Measurements from ENCODE around the gene IFITM1.
"Not testable (repeated sequence)": the region's sequence is repeated elsewhere in the genome, so short reads cannot be mapped to it uniquely, and the experiment has no call there.

The IFITM1 gene

GRCh38 chr11:308740-309665 is 4.8 kb upstream of the IFITM1 start:
- not testable (repeated sequence) for DNase-seq (ENCODE audit: low read depth)

GRCh38 chr11:309979-310572 is 3.8 kb upstream of the IFITM1 start:
- peak; percentile 57 for DNase-seq (ENCODE audit: low read depth)

- not testable (repeated sequence) for DNase-seq (ENCODE audit: low read depth)
Observed at GRCh38 chr11:311013-311748, 2.7 kb upstream of the IFITM1 start.

- DNase-seq (ENCODE audit: low read depth), result no peak
Observed at GRCh38 chr11:312092-312816, 1.6 kb upstream of the IFITM1 start.

GRCh38 chr11:313304-313786 is 495 bp upstream of the IFITM1 start:
- no peak for DNase-seq (ENCODE audit: low read depth)

GRCh38 chr11:314554-314875 is 675 bp downstream of the IFITM1 start:
- not testable (repeated sequence) for DNase-seq (ENCODE audit: low read depth)

GRCh38 chr11:315051-315481 is 1.2 kb downstream of the IFITM1 start:
- no peak for DNase-seq (ENCODE audit: low read depth)

GRCh38 chr11:315516-315994 is 1.7 kb downstream of the IFITM1 start:
- no peak for DNase-seq (ENCODE audit: low read depth)

- no peak for DNase-seq (ENCODE audit: low read depth)
Observed at GRCh38 chr11:316031-316701, 2.3 kb downstream of the IFITM1 start.

GRCh38 chr11:316891-317301 is 3.1 kb downstream of the IFITM1 start:
- no peak for DNase-seq (ENCODE audit: low read depth)

- DNase-seq (ENCODE audit: low read depth), result not testable (repeated sequence)
Observed at GRCh38 chr11:317668-318404, 4.0 kb downstream of the IFITM1 start.

GRCh38 chr11:318405-319120 is 4.7 kb downstream of the IFITM1 start:
- DNase-seq (ENCODE audit: low read depth), result not testable (repeated sequence)

GRCh38 chr11:319121-319887 is 5.5 kb downstream of the IFITM1 start:
- DNase-seq (ENCODE audit: low read depth), result peak; percentile 47

GRCh38 chr11:319888-320273 is 6.0 kb downstream of the IFITM1 start:
- DNase-seq (ENCODE audit: low read depth), result not testable (repeated sequence)

GRCh38 chr11:324156-324555 is 10.3 kb downstream of the IFITM1 start:
- DNase-seq (ENCODE audit: low read depth), result no peak

GRCh38 chr11:324593-325517 is 11.0 kb downstream of the IFITM1 start:
- not testable (repeated sequence) for DNase-seq (ENCODE audit: low read depth)

GRCh38 chr11:325796-326591 is 12.2 kb downstream of the IFITM1 start:
- DNase-seq (ENCODE audit: low read depth), result no peak
